Activated naive CD8-positive, alpha-beta T cell treated with anti-CD3 and anti-CD28 coated beads, Interleukin-2, amount 10 ng/mL, durations not matched to agents 7 days and 5 days (primary cell): ENCODE data around the gene GLDN. TPM values are rescaled to one million over a fixed set of nuclear protein-coding genes. Genes with fewer than 3 reads are reported as not detected.

Source experiments
- ATAC-seq: fragments of 150-1000 bp; cut with Tn5 transposase; one replicate; pipeline ENCODE4 v1.10.0; 2021; ENCODE audit warnings: low read depth, moderate library complexity
- POLR2A ChIA-PET: fragments of 350-600 bp; sonication (Branson Sonifier 250); formaldehyde crosslinking; loops from one replicate; lab custom pipeline; 2021; ENCODE audit warnings: antibody characterized with exemption; lab: Charles Lee
- DNase-seq: peaks from one replicate; pipeline ENCODE4 v3.0.0; 2021
- H3K27ac Mint-ChIP-seq: one replicate; pipeline ENCODE4 v1.8.0; 2022; ENCODE audit warnings: mild to moderate bottlenecking, mixed read lengths
- H3K27me3 Mint-ChIP-seq: one replicate; pipeline ENCODE4 v1.8.0; 2022; ENCODE audit warnings: mild to moderate bottlenecking, moderate library complexity, mixed read lengths
- H3K36me3 Mint-ChIP-seq: one replicate; pipeline ENCODE4 v1.8.0; 2021; ENCODE audit warnings: mild to moderate bottlenecking, mixed read lengths
- H3K4me1 Mint-ChIP-seq: one replicate; pipeline ENCODE4 v1.8.0; 2021; ENCODE audit warnings: mixed read lengths
- H3K4me3 Mint-ChIP-seq: one replicate; pipeline ENCODE4 v1.8.0; 2022; ENCODE audit warnings: mild to moderate bottlenecking, moderate library complexity, mixed read lengths
- H3K9me3 Mint-ChIP-seq: one replicate; pipeline ENCODE4 v1.8.0; 2021; ENCODE audit warnings: mixed read lengths
- total RNA-seq, 2 experiments: library from RNA; stranded (reverse); gene quantifications; one replicate each; pipeline ENCODE4 v1.2.3, GENCODE V29; 2021

GLDN gene
- total RNA-seq, 2 experiments from 2014 or later = not detected

- DNase-seq = no peak
- H3K9me3 Mint-ChIP-seq = peaks cover 2% of the 10 kb centered on the region
- peaks cover 3% of the 10 kb centered on the region for H3K4me1 Mint-ChIP-seq
- POLR2A ChIA-PET = no interaction called here
- H3K36me3 Mint-ChIP-seq = no peaks in the 10 kb centered on the region
- H3K27ac Mint-ChIP-seq = no peak overlapping the region
- ATAC-seq = no peak
- H3K27me3 Mint-ChIP-seq = peaks cover 5% of the 10 kb centered on the region
- no peak overlapping the region for H3K4me3 Mint-ChIP-seq
These were observed 9.0 kb upstream of the GLDN start for GRCh38 chr15:51332206-51333147.

- Mint-ChIP-seq H3K27ac (no peak overlapping the region), H3K4me3 (no peak overlapping the region), H3K9me3 (peaks cover 2% of the 10 kb centered on the region), H3K4me1 (peaks cover 3% of the 10 kb centered on the region), H3K27me3 (peaks cover 6% of the 10 kb centered on the region), H3K36me3 (no peaks in the 10 kb centered on the region)
- ATAC-seq (no peak), DNase-seq (no peak)
- POLR2A ChIA-PET = no interaction called here
These were observed 7.9 kb upstream of the GLDN start for GRCh38 chr15:51333571-51333970.

- Mint-ChIP-seq H3K27me3 (peaks cover 7% of the 10 kb centered on the region), H3K4me1 (peaks cover 3% of the 10 kb centered on the region), H3K9me3 (peaks cover 2% of the 10 kb centered on the region), H3K36me3 (no peaks in the 10 kb centered on the region), H3K27ac (no peak overlapping the region), H3K4me3 (no peak overlapping the region)
- POLR2A ChIA-PET = no interaction called here
- ATAC-seq (no peak), DNase-seq (no peak)
These were observed 7.4 kb upstream of the GLDN start for GRCh38 chr15:51334011-51334451.

- ATAC-seq (no peak), DNase-seq (no peak)
- Mint-ChIP-seq H3K4me3 (no peak overlapping the region), H3K36me3 (no peaks in the 10 kb centered on the region), H3K9me3 (peaks cover 2% of the 10 kb centered on the region), H3K27ac (no peak overlapping the region), H3K4me1 (peaks cover 3% of the 10 kb centered on the region), H3K27me3 (peaks cover 8% of the 10 kb centered on the region)
- POLR2A ChIA-PET = no interaction called here
These were observed 6.4 kb upstream of the GLDN start for GRCh38 chr15:51335087-51335486.

- no peak for ATAC-seq
These were observed 5.7 kb upstream of the GLDN start for GRCh38 chr15:51335538-51336410.

GRCh38 chr15:51338496-51338895 lies 3.0 kb upstream of the GLDN start, which contains the start of gene CYP19A1:
Gene CYP19A1 (minus strand): TSS chr15:51338596. CDS start chr15:51242912, 95,684 bp downstream.
- no peak within 1 kb of the TSS for H3K27ac Mint-ChIP-seq
- DNase-seq (no peak), ATAC-seq (no peak)
- H3K9me3 Mint-ChIP-seq = peaks cover 2% of the 10 kb centered on the region
- POLR2A ChIA-PET = no interaction called here
- peaks cover 35% of the 10 kb centered on the region for H3K27me3 Mint-ChIP-seq
- peaks cover 3% of the 10 kb centered on the region for H3K4me1 Mint-ChIP-seq
- no peaks in the 10 kb centered on the region for H3K36me3 Mint-ChIP-seq
- H3K4me3 Mint-ChIP-seq = no peak within 1 kb of the TSS

More at GRCh38 chr15:51335538-51336410, 5.7 kb upstream of the GLDN start:
- peaks cover 3% of the 10 kb centered on the region for H3K4me1 Mint-ChIP-seq
- H3K4me3 Mint-ChIP-seq = no peak overlapping the region
- H3K9me3 Mint-ChIP-seq = peaks cover 2% of the 10 kb centered on the region
- H3K27me3 Mint-ChIP-seq = peaks cover 15% of the 10 kb centered on the region
- H3K36me3 Mint-ChIP-seq = no peaks in the 10 kb centered on the region
- POLR2A ChIA-PET = no interaction called here
- no peak for DNase-seq
- no peak overlapping the region for H3K27ac Mint-ChIP-seq

- peaks cover 57% of the 10 kb centered on the region for H3K27me3 Mint-ChIP-seq
- H3K9me3 Mint-ChIP-seq = no peaks in the 10 kb centered on the region
- no peak overlapping the region for H3K27ac Mint-ChIP-seq
- POLR2A ChIA-PET = no interaction called here
- H3K4me3 Mint-ChIP-seq = no peak overlapping the region
- no peak for DNase-seq
- H3K4me1 Mint-ChIP-seq = no peaks in the 10 kb centered on the region
- ATAC-seq = no peak
- H3K36me3 Mint-ChIP-seq = no peaks in the 10 kb centered on the region
These were observed 958 bp downstream of the GLDN start for GRCh38 chr15:51342227-51342999.

- H3K4me1 Mint-ChIP-seq = no peaks in the 10 kb centered on the region
- no peak overlapping the region for H3K27ac Mint-ChIP-seq
- POLR2A ChIA-PET = no interaction called here
- DNase-seq (no peak), ATAC-seq (no peak)
- no peaks in the 10 kb centered on the region for H3K9me3 Mint-ChIP-seq
- H3K36me3 Mint-ChIP-seq = no peaks in the 10 kb centered on the region
- peaks cover 58% of the 10 kb centered on the region for H3K27me3 Mint-ChIP-seq
- H3K4me3 Mint-ChIP-seq = no peak overlapping the region
These were observed 2.0 kb downstream of the GLDN start for GRCh38 chr15:51343466-51343865.

GRCh38 chr15:51346136-51346535 lies 4.7 kb downstream of the GLDN start:
- Mint-ChIP-seq H3K9me3 (no peaks in the 10 kb centered on the region), H3K27me3 (peaks cover 41% of the 10 kb centered on the region), H3K4me3 (no peak overlapping the region), H3K4me1 (no peaks in the 10 kb centered on the region), H3K36me3 (no peaks in the 10 kb centered on the region), H3K27ac (no peak overlapping the region)
- no peak for DNase-seq
- no peak for ATAC-seq
- POLR2A ChIA-PET = no interaction called here

GRCh38 chr15:51348688-51349087 lies 7.2 kb downstream of the GLDN start:
- Mint-ChIP-seq H3K4me1 (no peaks in the 10 kb centered on the region), H3K27me3 (peaks cover 30% of the 10 kb centered on the region), H3K27ac (no peak overlapping the region), H3K9me3 (no peaks in the 10 kb centered on the region), H3K36me3 (no peaks in the 10 kb centered on the region), H3K4me3 (no peak overlapping the region)
- no peak for DNase-seq
- POLR2A ChIA-PET = no interaction called here
- ATAC-seq = no peak

GRCh38 chr15:51349156-51349844 lies 7.8 kb downstream of the GLDN start:
- H3K4me1 Mint-ChIP-seq = no peaks in the 10 kb centered on the region
- no peaks in the 10 kb centered on the region for H3K9me3 Mint-ChIP-seq
- no peak overlapping the region for H3K4me3 Mint-ChIP-seq
- H3K27me3 Mint-ChIP-seq = peaks cover 29% of the 10 kb centered on the region
- ATAC-seq (no peak), DNase-seq (no peak)
- POLR2A ChIA-PET = no interaction called here
- no peak overlapping the region for H3K27ac Mint-ChIP-seq
- H3K36me3 Mint-ChIP-seq = no peaks in the 10 kb centered on the region

GRCh38 chr15:51350723-51351122 lies 9.3 kb downstream of the GLDN start:
- H3K4me1 Mint-ChIP-seq = no peaks in the 10 kb centered on the region
- POLR2A ChIA-PET = no interaction called here
- ATAC-seq (no peak), DNase-seq (no peak)
- no peak overlapping the region for H3K4me3 Mint-ChIP-seq
- peaks cover 19% of the 10 kb centered on the region for H3K27me3 Mint-ChIP-seq
- H3K36me3 Mint-ChIP-seq = no peaks in the 10 kb centered on the region
- no peak overlapping the region for H3K27ac Mint-ChIP-seq
- H3K9me3 Mint-ChIP-seq = no peaks in the 10 kb centered on the region
